ENCODE data around the gene OR1E1.
"Not testable (repeated sequence)": the region's sequence is repeated elsewhere in the genome, so short reads cannot be mapped to it uniquely, and the experiment has no call there.

Gene OR1E1, protein sequence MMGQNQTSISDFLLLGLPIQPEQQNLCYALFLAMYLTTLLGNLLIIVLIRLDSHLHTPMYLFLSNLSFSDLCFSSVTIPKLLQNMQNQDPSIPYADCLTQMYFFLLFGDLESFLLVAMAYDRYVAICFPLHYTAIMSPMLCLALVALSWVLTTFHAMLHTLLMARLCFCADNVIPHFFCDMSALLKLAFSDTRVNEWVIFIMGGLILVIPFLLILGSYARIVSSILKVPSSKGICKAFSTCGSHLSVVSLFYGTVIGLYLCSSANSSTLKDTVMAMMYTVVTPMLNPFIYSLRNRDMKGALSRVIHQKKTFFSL

DNA sequence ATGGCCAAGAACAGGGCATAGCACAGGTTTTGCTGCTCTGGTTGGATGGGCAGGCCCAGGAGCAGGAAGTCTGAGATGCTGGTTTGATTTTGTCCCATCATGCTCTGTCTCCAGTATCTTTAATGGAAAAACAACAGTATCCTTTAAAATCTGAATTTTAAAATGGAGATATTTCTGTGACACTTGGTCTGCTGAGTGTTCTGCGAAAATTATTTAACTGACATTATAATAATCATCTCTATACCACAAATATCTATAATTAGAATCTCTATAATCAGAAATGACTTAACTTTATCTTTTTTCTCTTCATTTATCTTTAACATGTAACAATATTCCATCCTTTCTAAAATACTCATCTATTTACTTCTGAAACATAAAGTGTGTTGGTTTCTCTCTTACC lies at the start of gene OR1E1:
OR1E1 (minus strand) TSS at position 101 of the 400 bp plus-strand sequence; CDS start at position 101, 0 bp downstream.
- Histone ChIP-seq H3K4me1 (ENCODE audit: insufficient read depth, low read length) (no peaks in the 10 kb centered on the region), H3K9ac (ENCODE audit: low read depth, low read length) (no peak within 1 kb of the TSS), H3K36me3 (ENCODE audit: insufficient read depth, low read length) (no peaks in the 10 kb centered on the region), H3K9me3 (ENCODE audit: control insufficient read depth, insufficient read depth, low read length) (no peaks in the 10 kb centered on the region)

- H3K36me3 ChIP-seq (ENCODE audit: insufficient read depth, low read length): no peaks in the 10 kb centered on the region
- H3K9ac ChIP-seq (ENCODE audit: low read depth, low read length): no peak overlapping the region
- no peaks in the 10 kb centered on the region for H3K4me1 ChIP-seq (ENCODE audit: insufficient read depth, low read length)
- no peaks in the 10 kb centered on the region for H3K9me3 ChIP-seq (ENCODE audit: control insufficient read depth, insufficient read depth, low read length)
These were observed 49.4 kb upstream of the OR1E1 start for GRCh38 chr17:3447625-3448024.

DNA sequence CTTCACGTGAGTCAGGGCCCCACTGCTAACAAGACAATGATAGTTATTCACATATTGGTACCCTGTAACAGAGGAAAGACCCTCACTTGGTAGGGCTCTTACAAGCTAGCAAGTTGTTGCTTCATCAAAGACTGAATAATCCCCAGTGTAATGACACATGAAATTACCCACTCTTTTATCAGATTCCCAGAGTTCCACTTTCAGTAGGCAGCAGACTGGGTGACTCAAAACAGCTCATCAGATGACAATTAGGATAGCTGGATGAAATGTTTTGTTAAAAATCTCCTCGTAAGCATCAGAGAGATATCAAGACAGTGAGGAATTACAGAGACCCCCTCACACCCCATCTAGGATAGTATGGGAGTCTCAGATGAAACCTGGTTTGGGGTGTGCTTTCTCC lies 42.2 kb upstream of the OR1E1 start:
- no peaks in the 10 kb centered on the region for H3K4me1 ChIP-seq (ENCODE audit: insufficient read depth, low read length)
- H3K9me3 ChIP-seq (ENCODE audit: control insufficient read depth, insufficient read depth, low read length): no peaks in the 10 kb centered on the region
- H3K36me3 ChIP-seq (ENCODE audit: insufficient read depth, low read length): no peaks in the 10 kb centered on the region
- H3K9ac ChIP-seq (ENCODE audit: low read depth, low read length): no peak overlapping the region

DNA sequence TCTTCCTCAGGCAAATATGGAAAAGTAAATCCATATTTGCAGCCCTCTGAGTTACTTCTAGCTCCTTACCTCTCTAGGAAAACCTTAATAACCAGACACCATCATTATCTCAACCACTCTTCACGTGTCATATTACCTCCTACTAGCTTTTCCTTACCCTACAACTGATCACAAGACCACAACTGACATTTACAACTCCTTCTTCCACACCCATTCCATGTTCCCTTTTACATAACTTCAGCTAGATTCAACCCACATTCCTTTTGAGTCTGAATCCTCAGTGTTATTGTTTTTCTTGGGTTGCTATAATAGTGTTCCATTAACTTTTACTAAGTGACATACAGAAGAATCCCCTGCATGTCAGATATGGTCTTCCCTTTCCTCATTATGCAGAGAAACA lies 40.2 kb upstream of the OR1E1 start:
- Histone ChIP-seq H3K9me3 (ENCODE audit: control insufficient read depth, insufficient read depth, low read length) (no peaks in the 10 kb centered on the region), H3K9ac (ENCODE audit: low read depth, low read length) (no peak overlapping the region), H3K4me1 (ENCODE audit: insufficient read depth, low read length) (no peaks in the 10 kb centered on the region), H3K36me3 (ENCODE audit: insufficient read depth, low read length) (no peaks in the 10 kb centered on the region)

DNA sequence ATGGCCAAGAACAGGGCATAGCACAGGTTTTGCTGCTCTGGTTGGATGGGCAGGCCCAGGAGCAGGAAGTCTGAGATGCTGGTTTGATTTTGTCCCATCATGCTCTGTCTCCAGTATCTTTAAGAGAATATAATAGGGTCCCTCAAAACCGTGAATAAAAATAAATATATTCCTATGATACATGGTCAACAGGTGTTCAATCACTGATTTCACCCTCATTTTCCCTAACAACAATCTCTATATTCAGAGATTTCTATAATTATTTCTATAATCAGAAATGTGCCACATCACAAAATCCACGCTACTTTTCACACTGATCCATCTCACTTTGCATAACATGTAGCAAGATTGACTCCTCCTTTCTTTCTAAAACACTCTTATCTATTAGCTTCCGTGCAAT lies 35.5 kb upstream of the OR1E1 start, which contains the start of gene OR1E2:
OR1E2 (minus strand) TSS at position 101 of the 400 bp plus-strand sequence; CDS start at position 101, 0 bp downstream.
- Histone ChIP-seq H3K36me3 (ENCODE audit: insufficient read depth, low read length) (no peaks in the 10 kb centered on the region), H3K9ac (ENCODE audit: low read depth, low read length) (no peak within 1 kb of the TSS), H3K4me1 (ENCODE audit: insufficient read depth, low read length) (no peaks in the 10 kb centered on the region), H3K9me3 (ENCODE audit: control insufficient read depth, insufficient read depth, low read length) (no peaks in the 10 kb centered on the region)

- H3K9ac ChIP-seq (ENCODE audit: low read depth, low read length); H3K36me3 ChIP-seq (ENCODE audit: insufficient read depth, low read length); H3K4me1 ChIP-seq (ENCODE audit: insufficient read depth, low read length); H3K9me3 ChIP-seq (ENCODE audit: control insufficient read depth, insufficient read depth, low read length): not testable (repeated sequence)
These were observed 35.0 kb upstream of the OR1E1 start for GRCh38 chr17:3433215-3433614.

DNA sequence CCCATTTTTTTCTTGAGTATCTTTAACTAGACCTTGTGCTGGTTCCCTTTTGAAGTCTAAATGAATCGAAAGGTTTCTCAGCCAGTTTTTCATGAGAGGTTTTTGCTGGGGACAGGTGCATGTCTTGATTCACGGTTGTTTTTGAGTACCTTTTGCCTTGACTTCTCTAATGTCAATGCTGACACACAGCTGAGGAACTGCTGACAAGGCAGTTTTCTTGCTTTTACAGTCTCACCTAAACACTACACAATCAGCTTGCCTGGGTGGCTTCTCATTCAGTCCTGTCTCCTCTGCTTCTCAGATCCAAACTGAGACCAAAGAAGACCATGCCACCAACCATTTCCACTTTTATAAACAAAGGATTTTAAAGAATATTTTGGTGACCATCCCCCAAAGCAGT lies 20.0 kb upstream of the OR1E1 start:
- no peaks in the 10 kb centered on the region for H3K4me1 ChIP-seq (ENCODE audit: insufficient read depth, low read length)

DNA sequence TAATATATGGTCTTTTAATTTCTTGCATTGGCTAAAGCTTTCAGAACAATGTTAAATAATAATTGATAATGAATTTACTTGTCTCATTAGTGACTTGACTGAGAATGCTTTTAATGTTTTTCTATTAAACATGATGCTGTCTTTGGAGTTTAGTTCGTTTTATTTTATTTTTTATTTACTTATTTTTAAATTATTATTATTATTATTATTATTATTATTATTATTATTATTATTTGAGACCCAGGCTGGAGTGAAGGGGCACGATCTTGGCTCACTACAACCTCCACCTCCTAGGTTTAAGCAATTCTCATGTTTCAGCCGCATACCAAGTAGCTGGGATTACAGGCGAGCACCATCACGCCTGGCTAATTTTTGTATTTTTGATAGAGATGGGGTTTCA lies 17.4 kb upstream of the OR1E1 start:
- H3K36me3 ChIP-seq (ENCODE audit: insufficient read depth, low read length): no peaks in the 10 kb centered on the region
- no peaks in the 10 kb centered on the region for H3K9me3 ChIP-seq (ENCODE audit: control insufficient read depth, insufficient read depth, low read length)
- H3K9ac ChIP-seq (ENCODE audit: low read depth, low read length): no peak overlapping the region
- no peaks in the 10 kb centered on the region for H3K4me1 ChIP-seq (ENCODE audit: insufficient read depth, low read length)

More for the DNA sequence above, 20.0 kb upstream of the OR1E1 start:
- Histone ChIP-seq H3K9ac (ENCODE audit: low read depth, low read length) (no peak overlapping the region), H3K36me3 (ENCODE audit: insufficient read depth, low read length) (no peaks in the 10 kb centered on the region), H3K9me3 (ENCODE audit: control insufficient read depth, insufficient read depth, low read length) (no peaks in the 10 kb centered on the region)

DNA sequence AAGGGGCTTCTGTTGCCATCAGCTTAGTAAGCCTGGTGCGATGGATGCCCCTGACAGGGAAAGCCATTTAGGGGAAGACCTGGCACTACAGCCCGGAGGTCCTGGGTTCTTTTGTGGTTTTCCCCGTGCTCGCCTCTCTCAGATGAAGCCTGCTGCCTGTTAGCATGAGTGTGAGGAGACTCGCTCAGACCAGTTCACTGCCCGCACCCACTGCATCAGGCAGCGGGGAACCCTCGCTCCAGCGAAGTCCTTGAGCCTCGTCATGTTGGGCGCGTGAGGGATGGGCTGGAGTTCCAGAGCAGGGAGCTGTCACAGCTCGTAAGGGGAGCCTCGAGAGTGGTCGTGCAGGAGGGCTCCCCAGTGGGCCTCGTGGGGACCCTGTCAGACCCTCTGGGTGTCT lies 14.0 kb upstream of the OR1E1 start:
- not testable (repeated sequence) for H3K9me3 ChIP-seq (ENCODE audit: control insufficient read depth, insufficient read depth, low read length); H3K36me3 ChIP-seq (ENCODE audit: insufficient read depth, low read length); H3K9ac ChIP-seq (ENCODE audit: low read depth, low read length); H3K4me1 ChIP-seq (ENCODE audit: insufficient read depth, low read length)

DNA sequence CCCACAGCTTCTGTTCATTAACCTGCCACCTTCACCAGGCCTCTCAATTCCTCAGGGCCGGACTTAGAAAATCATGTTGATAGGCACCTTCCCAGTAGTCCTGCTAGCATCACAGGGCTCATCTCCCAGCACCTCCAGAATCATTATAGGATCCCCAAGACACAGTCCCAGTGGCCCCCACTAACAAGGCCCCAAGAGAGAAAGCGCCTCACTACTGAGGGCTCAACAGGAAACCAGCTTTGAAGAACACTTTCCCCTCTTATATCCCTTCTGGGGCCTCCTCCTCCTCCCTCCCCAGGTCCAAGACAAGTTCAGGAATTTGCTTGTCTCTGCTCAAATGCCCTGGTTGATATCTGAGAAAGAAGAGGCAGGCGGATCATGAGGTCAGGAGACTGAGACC lies 12.9 kb upstream of the OR1E1 start, which contains the start of gene OR3A3:
OR3A3 (plus strand) TSS at position 301 of the 400 bp plus-strand sequence.
- H3K36me3 ChIP-seq (ENCODE audit: insufficient read depth, low read length): no peaks in the 10 kb centered on the region
- H3K4me1 ChIP-seq (ENCODE audit: insufficient read depth, low read length): no peaks in the 10 kb centered on the region
- no peak within 1 kb of the TSS for H3K9ac ChIP-seq (ENCODE audit: low read depth, low read length)
- no peaks in the 10 kb centered on the region for H3K9me3 ChIP-seq (ENCODE audit: control insufficient read depth, insufficient read depth, low read length)

GRCh38 chr17:3403856-3404255 lies 5.6 kb upstream of the OR1E1 start:
- H3K9me3 ChIP-seq (ENCODE audit: control insufficient read depth, insufficient read depth, low read length); H3K4me1 ChIP-seq (ENCODE audit: insufficient read depth, low read length); H3K9ac ChIP-seq (ENCODE audit: low read depth, low read length); H3K36me3 ChIP-seq (ENCODE audit: insufficient read depth, low read length): not testable (repeated sequence)

- no peak overlapping the region for H3K9ac ChIP-seq (ENCODE audit: low read depth, low read length)
- no peaks in the 10 kb centered on the region for H3K36me3 ChIP-seq (ENCODE audit: insufficient read depth, low read length)
- no peaks in the 10 kb centered on the region for H3K4me1 ChIP-seq (ENCODE audit: insufficient read depth, low read length)
- H3K9me3 ChIP-seq (ENCODE audit: control insufficient read depth, insufficient read depth, low read length): no peaks in the 10 kb centered on the region
These were observed 3.6 kb upstream of the OR1E1 start for GRCh38 chr17:3401786-3402185.

GRCh38 chr17:3400055-3400454 lies 1.8 kb upstream of the OR1E1 start:
- Histone ChIP-seq H3K4me1 (ENCODE audit: insufficient read depth, low read length) (no peaks in the 10 kb centered on the region), H3K9ac (ENCODE audit: low read depth, low read length) (no peak overlapping the region), H3K9me3 (ENCODE audit: control insufficient read depth, insufficient read depth, low read length) (no peaks in the 10 kb centered on the region), H3K36me3 (ENCODE audit: insufficient read depth, low read length) (no peaks in the 10 kb centered on the region)

DNA sequence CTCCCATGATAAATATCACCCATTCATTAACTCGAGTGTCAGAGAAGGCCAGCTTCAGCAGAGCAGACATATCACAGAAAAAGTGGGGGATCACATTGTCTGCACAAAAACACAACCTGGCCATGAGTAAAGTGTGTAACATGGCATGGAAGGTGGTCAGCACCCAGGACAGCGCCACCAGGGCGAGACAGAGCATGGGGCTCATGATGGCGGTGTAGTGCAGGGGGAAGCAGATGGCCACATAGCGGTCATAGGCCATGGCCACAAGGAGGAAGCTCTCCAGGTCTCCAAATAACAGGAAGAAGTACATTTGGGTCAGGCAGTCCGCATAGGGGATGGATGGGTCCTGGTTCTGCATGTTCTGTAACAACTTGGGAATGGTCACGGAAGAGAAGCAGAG lies 409 bp downstream of the OR1E1 start:
- not testable (repeated sequence) for H3K9me3 ChIP-seq (ENCODE audit: control insufficient read depth, insufficient read depth, low read length); H3K9ac ChIP-seq (ENCODE audit: low read depth, low read length); H3K36me3 ChIP-seq (ENCODE audit: insufficient read depth, low read length); H3K4me1 ChIP-seq (ENCODE audit: insufficient read depth, low read length)

GRCh38 chr17:3389791-3390190 lies 8.4 kb downstream of the OR1E1 start:
- H3K9me3 ChIP-seq (ENCODE audit: control insufficient read depth, insufficient read depth, low read length): no peaks in the 10 kb centered on the region
- no peak overlapping the region for H3K9ac ChIP-seq (ENCODE audit: low read depth, low read length)
- no peaks in the 10 kb centered on the region for H3K4me1 ChIP-seq (ENCODE audit: insufficient read depth, low read length)
- H3K36me3 ChIP-seq (ENCODE audit: insufficient read depth, low read length): no peaks in the 10 kb centered on the region

Measured in ES-I3 (cell line).